COLO829 (cell line): ENCODE results near the gene DACT3.
"Not testable (repeated sequence)": the region's sequence is repeated elsewhere in the genome, so short reads cannot be mapped to it uniquely, and the experiment has no call there.

ENCODE experiments used
- DNase-seq: peaks from one replicate; pipeline ENCODE4 v3.0.0; 2012; ENCODE audit warnings: low spot score

DACT3 gene

GRCh38 chr19:46634045-46634655, 26.8 kb downstream of the DACT3 start:
- DNase-seq, result peak; percentile 92

GRCh38 chr19:46633130-46633529, 27.9 kb downstream of the DACT3 start:
- DNase-seq, result no peak

GRCh38 chr19:46631481-46631880, 29.5 kb downstream of the DACT3 start:
- DNase-seq, result no peak

- no peak for DNase-seq
Measured at GRCh38 chr19:46630586-46631205, 30.3 kb downstream of the DACT3 start.

GRCh38 chr19:46629546-46630025, 31.4 kb downstream of the DACT3 start:
- no peak for DNase-seq

- DNase-seq, result not testable (repeated sequence)
Measured at GRCh38 chr19:46628970-46629369, 32.0 kb downstream of the DACT3 start.

GRCh38 chr19:46626446-46626845, 34.5 kb downstream of the DACT3 start:
- no peak for DNase-seq

- no peak for DNase-seq
Measured at GRCh38 chr19:46625731-46626130, 35.3 kb downstream of the DACT3 start.

GRCh38 chr19:46624958-46625661, 35.9 kb downstream of the DACT3 start, which contains the start of gene PTGIR:
TSS of gene PTGIR (minus strand) at chr19:46625089. CDS start at chr19:46624225, 864 bp downstream.
- DNase-seq, result no peak

- no peak for DNase-seq
Measured at GRCh38 chr19:46623915-46624502, 37.0 kb downstream of the DACT3 start.

- DNase-seq, result no peak
Measured at GRCh38 chr19:46622118-46622446, 38.9 kb downstream of the DACT3 start.

GRCh38 chr19:46621191-46622117, 39.5 kb downstream of the DACT3 start:
- no peak for DNase-seq

- DNase-seq, result no peak
Measured at GRCh38 chr19:46620716-46621115, 40.3 kb downstream of the DACT3 start.

GRCh38 chr19:46620267-46620666, 40.7 kb downstream of the DACT3 start:
- no peak for DNase-seq

- DNase-seq, result no peak
Measured at GRCh38 chr19:46618670-46619231, 42.2 kb downstream of the DACT3 start.

- DNase-seq, result no peak
Measured at GRCh38 chr19:46617601-46618000, 43.4 kb downstream of the DACT3 start.

- no peak for DNase-seq
Measured at GRCh38 chr19:46616631-46617322, 44.2 kb downstream of the DACT3 start.

GRCh38 chr19:46615966-46616365, 45.0 kb downstream of the DACT3 start:
- no peak for DNase-seq

- DNase-seq, result peak; percentile 86
Measured at GRCh38 chr19:46614114-46614722, 46.8 kb downstream of the DACT3 start.

GRCh38 chr19:46613525-46613924, 47.5 kb downstream of the DACT3 start:
- no peak for DNase-seq
